ENCODE results near the gene CDC42EP1. TPM values are rescaled to one million over a fixed set of nuclear protein-coding genes. Genes with fewer than 3 reads are reported as not detected.
"Not testable (repeated sequence)": the region's sequence is repeated elsewhere in the genome, so short reads cannot be mapped to it uniquely, and the experiment has no call there.

Gene CDC42EP1
- total RNA-seq, result 22.6 and 25.8 TPM in 2 replicates

- peak; percentile 58 for DNase-seq
Observed at GRCh38 chr22:37559901-37560607, at the start of gene CDC42EP1. Gene CDC42EP1, plus strand, starts transcription at chr22:37560480. Its CDS starts 5,870 bp downstream, at chr22:37566350.

- no peak for DNase-seq
Observed at GRCh38 chr22:37511395-37512104, 48.7 kb upstream of the CDC42EP1 start.

GRCh38 chr22:37514526-37515051 lies 45.7 kb upstream of the CDC42EP1 start:
- no peak for DNase-seq

- DNase-seq, result no peak
Observed at GRCh38 chr22:37515901-37516300, 44.4 kb upstream of the CDC42EP1 start.

DNA sequence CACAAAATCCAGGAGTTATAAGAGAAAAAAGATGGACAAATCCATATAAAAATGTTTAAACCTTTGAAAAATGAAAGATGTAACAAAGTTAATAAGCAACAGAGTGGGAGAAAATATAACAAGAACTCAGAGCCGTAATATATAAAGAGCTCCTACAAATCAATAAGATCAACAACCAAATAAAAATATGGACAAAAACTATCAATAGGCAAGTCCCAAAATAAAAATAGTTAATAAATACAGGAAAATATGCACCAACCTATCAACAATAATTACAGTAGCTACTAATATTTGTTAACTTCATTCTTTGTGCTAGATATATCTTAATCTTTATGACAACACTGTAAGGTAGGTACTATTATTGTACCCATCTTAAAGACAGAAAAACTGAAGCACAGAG lies 43.8 kb upstream of the CDC42EP1 start:
- no peak for DNase-seq

DNA sequence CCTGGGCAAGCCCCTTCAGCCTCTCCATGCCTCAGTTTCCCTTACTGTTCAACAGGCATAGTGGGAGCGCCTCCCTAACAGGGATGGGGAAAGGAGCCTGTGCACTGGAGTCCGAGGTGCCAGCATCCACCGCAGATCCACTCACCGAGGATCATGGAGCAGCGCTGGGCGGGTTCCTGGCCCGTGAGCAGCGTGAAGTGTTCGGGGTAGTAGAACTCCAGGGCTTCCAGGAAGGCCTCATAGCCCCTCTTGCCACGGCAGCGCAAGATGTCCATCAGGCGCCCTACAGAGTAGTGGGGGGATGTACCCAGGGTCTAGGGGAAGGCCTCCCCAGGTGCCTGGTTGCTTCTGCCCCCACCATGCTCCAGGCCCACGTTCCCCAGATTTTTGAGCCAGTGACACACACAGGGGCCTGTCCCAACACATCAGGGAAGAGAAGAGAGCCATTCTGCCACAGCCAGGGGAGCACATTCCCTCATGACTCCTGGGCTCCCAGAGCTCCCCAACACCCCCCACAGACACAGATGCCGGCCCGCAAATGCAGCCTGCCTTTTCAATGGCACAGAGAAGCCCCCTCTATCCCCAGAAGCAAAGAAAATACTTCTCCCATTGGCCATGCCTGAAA lies 42.3 kb upstream of the CDC42EP1 start:
- DNase-seq, result peak; percentile 17

GRCh38 chr22:37518509-37519267 lies 41.6 kb upstream of the CDC42EP1 start:
- DNase-seq, result peak; percentile 49

GRCh38 chr22:37519268-37520195 lies 40.7 kb upstream of the CDC42EP1 start, which contains the start of gene CARD10:
Gene CARD10, minus strand, starts transcription at chr22:37519415. Its CDS starts 215 bp downstream, at chr22:37519200.
- DNase-seq, result peak; percentile 48

- DNase-seq, result no peak
Observed at GRCh38 chr22:37520776-37521191, 39.5 kb upstream of the CDC42EP1 start.

DNA sequence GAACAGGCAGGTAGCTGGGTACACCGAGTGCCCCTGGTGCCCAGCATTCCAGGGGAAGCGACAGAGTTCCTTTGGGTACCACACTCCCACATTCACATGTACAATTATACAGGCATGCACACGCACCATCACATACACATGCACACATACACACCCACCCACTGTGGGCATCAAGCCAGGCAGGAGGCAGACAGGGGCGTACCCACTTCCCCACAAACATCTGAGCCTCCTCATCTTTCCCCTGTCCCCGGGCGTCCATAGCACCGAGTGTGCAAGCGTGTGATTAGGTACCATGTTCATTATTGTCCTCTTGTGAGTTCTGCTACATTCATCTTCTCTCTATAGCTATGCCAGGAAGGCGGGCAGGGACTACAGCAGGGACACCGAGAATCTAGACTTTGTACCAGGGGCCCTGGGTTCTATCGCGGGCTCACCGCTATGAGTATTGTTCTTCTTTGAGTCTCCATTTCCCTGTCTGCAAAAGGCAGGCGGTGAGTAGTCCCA lies 39.0 kb upstream of the CDC42EP1 start:
- no peak for DNase-seq

DNA sequence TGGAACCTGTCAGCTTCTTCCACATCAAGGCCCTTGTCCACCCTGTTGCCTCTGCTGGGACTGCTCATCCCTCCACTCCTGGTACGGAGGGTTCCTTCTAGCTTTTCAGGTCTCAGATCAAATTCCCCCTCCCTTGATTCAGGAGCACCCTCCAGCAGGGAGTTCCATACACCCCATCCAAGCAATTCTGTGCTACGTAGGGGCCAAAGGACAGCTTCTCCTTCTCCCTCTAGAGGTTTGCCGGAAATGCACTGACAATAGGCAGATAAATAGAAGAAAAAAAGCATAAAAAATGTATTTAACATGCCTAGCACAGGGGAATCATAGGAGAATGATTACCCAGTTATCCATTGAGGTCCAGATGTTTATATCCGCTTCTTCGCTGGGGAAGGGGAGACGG lies 37.8 kb upstream of the CDC42EP1 start:
- DNase-seq, result no peak

GRCh38 chr22:37525073-37525745 lies 35.1 kb upstream of the CDC42EP1 start:
- DNase-seq, result peak; percentile 82

- no peak for DNase-seq
Observed at GRCh38 chr22:37525746-37526350, 34.4 kb upstream of the CDC42EP1 start.

- DNase-seq, result no peak
Observed at GRCh38 chr22:37526376-37526775, 33.9 kb upstream of the CDC42EP1 start.

DNA sequence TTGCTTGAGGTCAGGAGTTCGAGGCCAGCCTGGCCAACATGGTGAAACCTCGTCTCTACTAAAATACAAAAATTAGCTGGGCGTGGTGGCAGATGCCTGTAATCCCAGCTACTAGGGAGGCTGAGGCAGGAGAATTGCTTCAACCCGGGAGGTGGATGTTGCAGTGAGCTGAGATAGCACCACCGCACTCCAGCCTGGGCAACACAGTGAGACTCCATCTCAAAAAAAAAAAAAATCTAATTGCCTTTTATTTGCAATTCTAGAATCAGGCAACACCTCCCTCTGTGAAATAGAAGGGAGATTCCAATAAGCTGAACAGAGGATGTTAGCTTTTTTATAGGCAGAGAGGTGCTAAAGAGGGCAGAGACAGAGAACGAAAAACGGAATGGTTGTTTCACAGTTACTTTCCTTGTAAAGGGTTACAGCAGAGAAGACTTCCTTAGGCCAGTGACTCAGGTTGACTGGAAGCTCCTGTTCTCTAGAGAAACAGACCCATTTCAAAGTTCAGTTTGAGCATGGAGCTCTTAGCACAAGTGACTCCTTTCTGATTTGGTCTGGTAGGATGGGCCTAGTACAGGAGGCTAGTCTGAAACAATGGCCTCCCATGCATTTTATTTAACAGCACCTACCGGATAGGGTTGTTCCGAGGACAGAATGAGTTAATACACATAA lies 33.1 kb upstream of the CDC42EP1 start:
- DNase-seq, result not testable (repeated sequence)

DNA sequence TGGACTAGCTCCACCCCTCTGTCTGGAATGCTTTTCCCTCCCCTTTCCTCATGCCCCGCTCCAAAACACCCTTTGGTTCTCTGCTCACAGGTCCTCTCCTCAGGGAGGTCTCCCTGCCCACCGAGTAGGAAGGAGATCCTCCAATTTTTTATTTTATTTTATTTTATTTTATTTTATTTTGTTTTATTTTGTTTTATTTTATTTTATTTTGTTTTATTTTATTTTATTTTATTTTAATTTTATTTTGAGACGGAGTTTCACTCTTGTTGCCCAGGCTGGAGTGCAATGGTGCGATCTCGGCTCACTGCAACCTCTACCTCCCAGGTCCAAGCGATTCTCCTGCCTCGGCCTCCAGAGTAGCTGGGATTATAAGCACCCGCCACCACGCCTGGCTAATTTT lies 32.3 kb upstream of the CDC42EP1 start:
- DNase-seq, result not testable (repeated sequence)

GRCh38 chr22:37529652-37530345 lies 30.5 kb upstream of the CDC42EP1 start:
- DNase-seq, result no peak

GRCh38 chr22:37533995-37534394 lies 26.3 kb upstream of the CDC42EP1 start:
- peak; percentile 55 for DNase-seq

DNA sequence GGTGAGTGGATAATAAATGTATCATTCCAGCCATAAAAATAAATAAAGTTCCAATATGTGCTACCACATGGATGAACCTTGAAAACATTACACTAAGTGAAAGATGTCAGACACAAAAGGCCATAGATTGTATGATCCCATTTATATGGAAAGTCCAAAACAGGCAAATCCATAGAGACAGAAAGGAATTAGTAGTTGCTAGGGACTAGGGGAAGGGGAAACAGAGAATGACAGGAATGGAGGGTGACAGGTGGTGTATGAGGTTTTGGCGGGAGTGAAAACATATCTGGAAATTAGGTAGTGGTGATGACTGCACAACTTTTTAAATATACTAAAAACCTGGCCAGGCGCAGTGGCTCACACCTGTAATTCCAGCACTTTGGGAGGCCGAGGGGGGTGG lies 25.8 kb upstream of the CDC42EP1 start:
- no peak for DNase-seq
